Body of pancreas (tissue), 4 donors: Measurements from ENCODE around the gene PNMA1.

ENCODE experiments used
- CTCF ChIP-seq, 7 experiments: fragments of 450-650 bp in 4 of 7; fragments of 200-600 bp in 3 of 7; sonication (generic) in 3 of 7; IDR thresholded peaks; one replicate each; pipeline ENCODE4 v1.5.1; 2016 to 2019; ENCODE audit warnings: antibody characterized with exemption in 7 of 7
- POLR2A ChIP-seq, 3 donors: fragments of 450-650 bp; IDR thresholded peaks; one replicate each; pipeline ENCODE4 v1.6.1; 2016; ENCODE audit warnings: antibody characterized with exemption in 3 of 3, mild to moderate bottlenecking in 2 of 3

GRCh38 chr14:73740618-73741326, 26.6 kb upstream of the PNMA1 start:
- TF ChIP-seq CTCF (IDR thresholded peaks at IDR 0.05) = no peak
- no peak for TF ChIP-seq POLR2A (IDR thresholded peaks at IDR 0.05)
